CD14-positive monocyte (primary cell): Measurements from ENCODE around the gene BIRC3. TPM values are rescaled to one million over a fixed set of nuclear protein-coding genes. Genes with fewer than 3 reads are reported as not detected.
A peak's percentile ranks its signal among the peaks of the same experiment; 100 is the strongest.

ENCODE experiments used
- DNase-seq, 3 donors: peaks; one replicate each; pipeline ENCODE4 v3.0.0-alpha.2; 2011 to 2022
- H2AFZ ChIP-seq: 2 replicates; pipeline ENCODE4 v1.6.0; 2012; ENCODE audit warnings: mild to moderate bottlenecking, low read depth, low read length, inconsistent platforms; ENCODE audit not compliant: insufficient read depth, poor library complexity, severe bottlenecking
- H3K27ac ChIP-seq, 2 donors: 1 replicate in 1 of 2; 2 replicates in 1 of 2; pipeline ENCODE4 v1.5.1; 2012 to 2013; ENCODE audit warnings: low read length in 2 of 2, control low read depth in 1 of 2, inconsistent platforms in 1 of 2, low read depth in 1 of 2, mild to moderate bottlenecking in 1 of 2
- H3K27me3 ChIP-seq, 2 donors: one replicate each; pipeline versions ENCODE4 v1.6.0 to v1.6.1; 2011 to 2013; ENCODE audit warnings: low read length in 2 of 2; ENCODE audit not compliant: control insufficient read depth in 2 of 2, insufficient read depth in 2 of 2
- H3K36me3 ChIP-seq, 2 donors: replicated peaks in 1 of 2; 1 replicate in 1 of 2; 2 replicates in 1 of 2; pipeline versions ENCODE4 v1.5.1 to v1.6.1; 2012 to 2013; ENCODE audit warnings: low read length in 2 of 2, control low read depth in 1 of 2, inconsistent platforms in 1 of 2, mild to moderate bottlenecking in 1 of 2; ENCODE audit not compliant: insufficient read depth in 2 of 2, control insufficient read depth in 1 of 2
- H3K4me1 ChIP-seq, 2 donors: 1 replicate in 1 of 2; 2 replicates in 1 of 2; pipeline versions ENCODE4 v1.5.1 to v1.6.1; 2012 to 2013; ENCODE audit warnings: low read length in 2 of 2, control low read depth in 1 of 2, inconsistent platforms in 1 of 2, mild to moderate bottlenecking in 1 of 2, moderate library complexity in 1 of 2; ENCODE audit not compliant: insufficient read depth in 2 of 2, control insufficient read depth in 1 of 2
- H3K4me2 ChIP-seq: replicated peaks from 2 replicates; pipeline ENCODE3; 2012; ENCODE audit warnings: low read length, moderate library complexity, mild to moderate bottlenecking; ENCODE audit not compliant: poor library complexity, severe bottlenecking; ENCODE audit errors: extremely low read depth
- H3K4me3 ChIP-seq, 3 experiments: fragments of 200-600 bp in 1 of 3; sonication (generic) in 1 of 3; replicated peaks in 1 of 3; 1 replicate in 2 of 3; 2 replicates in 1 of 3; pipeline ENCODE4 v1.5.1; 2011 to 2013; ENCODE audit warnings: low read length in 3 of 3, mild to moderate bottlenecking in 3 of 3, control low read depth in 2 of 3, low read depth in 2 of 3, inconsistent platforms in 1 of 3, moderate library complexity in 1 of 3
- H3K79me2 ChIP-seq: 2 replicates; pipeline ENCODE4 v1.6.0; 2012; ENCODE audit warnings: mild to moderate bottlenecking, control low read depth, inconsistent platforms, low read length, moderate library complexity; ENCODE audit not compliant: insufficient read depth
- H3K9ac ChIP-seq: 2 replicates; pipeline ENCODE4 v1.6.0; 2017; ENCODE audit warnings: low read length, mild to moderate bottlenecking; ENCODE audit not compliant: insufficient read depth, poor library complexity, severe bottlenecking
- H3K9me3 ChIP-seq, 2 donors: replicated peaks in 1 of 2; 1 replicate in 1 of 2; 2 replicates in 1 of 2; pipeline versions ENCODE4 v1.5.1 to v1.6.1; 2012 to 2013; ENCODE audit warnings: low read length in 2 of 2, control low read depth in 1 of 2; ENCODE audit not compliant: control insufficient read depth in 1 of 2, insufficient read depth in 1 of 2
- H4K20me1 ChIP-seq: 2 replicates; pipeline ENCODE4 v1.6.0; 2012; ENCODE audit warnings: mild to moderate bottlenecking, low read length, control low read depth, moderate library complexity; ENCODE audit not compliant: insufficient read depth
- H3K27ac Mint-ChIP-seq, 7 donors: one replicate each; pipeline ENCODE4 v1.8.0; 2020; ENCODE audit warnings: mild to moderate bottlenecking in 7 of 7, mixed read lengths in 7 of 7, moderate library complexity in 6 of 7, inconsistent platforms in 2 of 7
- H3K27me3 Mint-ChIP-seq, 3 donors: one replicate each; pipeline ENCODE4 v1.8.0; 2021 to 2022; ENCODE audit warnings: low read depth in 3 of 3, mild to moderate bottlenecking in 3 of 3, mixed read lengths in 3 of 3, moderate library complexity in 3 of 3, inconsistent platforms in 1 of 3
- H3K36me3 Mint-ChIP-seq, 2 donors: one replicate each; pipeline ENCODE4 v1.8.0; 2020; ENCODE audit warnings: mixed read lengths in 2 of 2, inconsistent platforms in 1 of 2, mild to moderate bottlenecking in 1 of 2
- H3K4me1 Mint-ChIP-seq: one replicate; pipeline ENCODE4 v1.8.0; 2020; ENCODE audit warnings: mild to moderate bottlenecking, mixed read lengths
- H3K4me3 Mint-ChIP-seq, 2 donors: one replicate each; pipeline ENCODE4 v1.8.0; 2020; ENCODE audit warnings: mild to moderate bottlenecking in 2 of 2, mixed read lengths in 2 of 2, moderate library complexity in 1 of 2
- H3K9me3 Mint-ChIP-seq, 7 donors: one replicate each; pipeline ENCODE4 v1.8.0; 2020 to 2022; ENCODE audit warnings: mixed read lengths in 7 of 7, mild to moderate bottlenecking in 6 of 7, moderate library complexity in 6 of 7, inconsistent platforms in 2 of 7
- CTCF ChIP-seq: fragments of 200-600 bp; IDR thresholded peaks from one replicate; pipeline ENCODE4 v1.8.0; 2022; ENCODE audit warnings: antibody characterized with exemption, mild to moderate bottlenecking
- WGBS: methylation state at CpG from one replicate; pipeline ENCODE4 v1.1.5; 2013; ENCODE audit warnings: missing lambda C conversion rate; ENCODE audit not compliant: insufficient coverage; 5-methylcytosine and 5-hydroxymethylcytosine counted together
- intact Hi-C, 2 donors: fragments of 100-400 bp; cut with micrococcal nuclease; formaldehyde crosslinking; loops; one replicate each; pipeline versions ENCODE4 v1.15.0 to v1.15.1; 2023
- polyA plus RNA-seq, 3 donors: library from polyadenylated mRNA; depleted of rRNA in 1 of 3; unstranded in 2 of 3; stranded (reverse) in 1 of 3; fragments of 300-500 nt in 2 of 3; fragments of >200 nt in 1 of 3; fragmentation: Illumina TruSeq in 2 of 3; gene quantifications; 1 replicate in 2 of 3; 2 replicates in 1 of 3; pipeline ENCODE4 v1.2.3, GENCODE V29; 2012 to 2021

The BIRC3 gene
- polyA plus RNA-seq, 3 donors, result 3.0 to 9.8 (median 9.5) TPM

- peaks cover 0 to 2% (median 0%) of the 10 kb centered on the region in 7 donors for H3K9me3 Mint-ChIP-seq
- H3K36me3 Mint-ChIP-seq, result no peaks in the 10 kb centered on the region
- peak; percentile 17 for TF ChIP-seq CTCF
- Histone ChIP-seq H2AFZ (no peak overlapping the region), H4K20me1 (no peaks in the 10 kb centered on the region), H3K36me3 (no peaks in the 10 kb centered on the region), H3K4me2 (no peak overlapping the region), H3K79me2 (no peaks in the 10 kb centered on the region), H3K27me3 (no peaks in the 10 kb centered on the region), H3K4me3 (no peak overlapping the region), H3K27ac (no peak overlapping the region), H3K9ac (no peak overlapping the region), H3K4me1 (peaks cover 23 to 38% of the 10 kb centered on the region in 2 donors), H3K9me3 (no peaks in the 10 kb centered on the region)
- peaks cover 0 to 1% (median 0%) of the 10 kb centered on the region in 3 donors for H3K27me3 Mint-ChIP-seq
- intact Hi-C loops, result no loop called here
- no peak for DNase-seq
- H3K27ac Mint-ChIP-seq, result peak overlapping the region in 1 of 7 donors; percentile 46
- 95% methylated on average over 16 of the region's 25 CpGs for WGBS
- peaks cover 28% of the 10 kb centered on the region for H3K4me1 Mint-ChIP-seq
- no peak overlapping the region for H3K4me3 Mint-ChIP-seq
These were observed 7.4 kb upstream of the BIRC3 start for GRCh38 chr11:102309621-102310541.

- Histone ChIP-seq H3K4me2 (peak overlapping the region; percentile 62), H3K36me3 (no peaks in the 10 kb centered on the region), H3K4me3 (peak overlapping the region in 1 of 3 experiments; percentile 38), H4K20me1 (no peaks in the 10 kb centered on the region), H3K27me3 (no peaks in the 10 kb centered on the region), H2AFZ (peak overlapping the region; percentile 30), H3K27ac (peak overlapping the region in 1 of 2 donors; percentile 63), H3K9ac (no peak overlapping the region), H3K79me2 (no peaks in the 10 kb centered on the region), H3K4me1 (peaks cover 16 to 33% of the 10 kb centered on the region in 2 donors), H3K9me3 (no peaks in the 10 kb centered on the region)
- H3K9me3 Mint-ChIP-seq, result peaks cover 0 to 2% (median 0%) of the 10 kb centered on the region in 7 donors
- intact Hi-C loops, result no loop called here
- DNase-seq, result peak in 2 of 3 donors; percentile 26 to 52
- TF ChIP-seq CTCF, result no peak
- H3K36me3 Mint-ChIP-seq, result peaks cover 0 to 2% of the 10 kb centered on the region in 2 donors
- peaks cover 34% of the 10 kb centered on the region for H3K4me1 Mint-ChIP-seq
- WGBS, result no CpG with 5 or more reads among the region's 2 CpGs
- peaks cover 0 to 1% (median 0%) of the 10 kb centered on the region in 3 donors for H3K27me3 Mint-ChIP-seq
- H3K4me3 Mint-ChIP-seq, result no peak overlapping the region
- H3K27ac Mint-ChIP-seq, result peak overlapping the region in 6 of 7 donors; percentile 46 to 86 (median 78)
These were observed 4.6 kb upstream of the BIRC3 start for GRCh38 chr11:102312667-102313066.
